Kidney tubule cell (primary cell): ENCODE measurements around the gene SLK.

Experiments
- DNase-seq: peaks from one replicate; pipeline ENCODE4 v3.0.0-alpha.2; 2018; ENCODE audit warnings: low spot score

SLK gene

GRCh38 chr10:103990121-103990520, 23.2 kb downstream of the SLK start:
- no peak for DNase-seq

GRCh38 chr10:103990531-103990930, 23.6 kb downstream of the SLK start:
- DNase-seq: no peak

- DNase-seq: no peak
Measured at GRCh38 chr10:103991393-103992128, 24.6 kb downstream of the SLK start.

- DNase-seq: no peak
Measured at GRCh38 chr10:103995134-103995533, 28.2 kb downstream of the SLK start.

GRCh38 chr10:103998805-103999204, 31.9 kb downstream of the SLK start:
- DNase-seq: no peak

GRCh38 chr10:104002911-104003310, 36.0 kb downstream of the SLK start:
- DNase-seq: no peak

GRCh38 chr10:104005172-104005863, 38.4 kb downstream of the SLK start:
- no peak for DNase-seq

- DNase-seq: no peak
Measured at GRCh38 chr10:104011904-104012303, 45.0 kb downstream of the SLK start.

- no peak for DNase-seq
Measured at GRCh38 chr10:104013489-104013888, 46.5 kb downstream of the SLK start.

GRCh38 chr10:104014176-104014575, 47.2 kb downstream of the SLK start:
- no peak for DNase-seq

GRCh38 chr10:104016661-104017060, 49.7 kb downstream of the SLK start:
- no peak for DNase-seq

- no peak for DNase-seq
Measured at GRCh38 chr10:104018471-104018870, 51.5 kb downstream of the SLK start.

- DNase-seq: no peak
Measured at GRCh38 chr10:104020020-104020419, 53.1 kb downstream of the SLK start.

GRCh38 chr10:104021246-104021645, 54.3 kb downstream of the SLK start:
- no peak for DNase-seq

- DNase-seq: no peak
Measured at GRCh38 chr10:104022026-104022425, 55.1 kb downstream of the SLK start.

GRCh38 chr10:104025524-104025923, 58.6 kb downstream of the SLK start:
- DNase-seq: no peak

- peak; percentile 74 for DNase-seq
Measured at GRCh38 chr10:104026762-104027161, 59.8 kb downstream of the SLK start.

GRCh38 chr10:104028146-104028545, 61.2 kb downstream of the SLK start:
- peak; percentile 18 for DNase-seq

- no peak for DNase-seq
Measured at GRCh38 chr10:104028823-104029520, 62.0 kb downstream of the SLK start.

- no peak for DNase-seq
Measured at GRCh38 chr10:104029521-104029860, 62.6 kb downstream of the SLK start.

GRCh38 chr10:104031631-104032030, 64.7 kb downstream of the SLK start:
- no peak for DNase-seq

GRCh38 chr10:104032144-104032775, 65.3 kb downstream of the SLK start:
- no peak for DNase-seq
